ENCODE results near the gene FBXO11. TPM values are rescaled to one million over a fixed set of nuclear protein-coding genes. Genes with fewer than 3 reads are reported as not detected.
A peak's percentile ranks its signal among the peaks of the same experiment; 100 is the strongest.

The FBXO11 gene
- total RNA-seq, 1 experiment from 2014 or later = 15.6 TPM

- peak; percentile 29 for DNase-seq
- no peak overlapping the region for H3K4me3 ChIP-seq (ENCODE audit: insufficient read depth, low read depth, low read length)
- no peaks in the 10 kb centered on the region for H3K36me3 ChIP-seq (replicated peaks; ENCODE audit: control insufficient read depth, insufficient read depth, low read length)
- no peaks in the 10 kb centered on the region for H3K27me3 ChIP-seq (ENCODE audit: control insufficient read depth, insufficient read depth, low read length)
Measured at GRCh38 chr2:47771211-47771610, 135.1 kb downstream of the FBXO11 start.

- no peak for DNase-seq
- Histone ChIP-seq H3K27me3 (ENCODE audit: control insufficient read depth, insufficient read depth, low read length) (no peaks in the 10 kb centered on the region), H3K4me3 (ENCODE audit: insufficient read depth, low read depth, low read length) (no peak overlapping the region), H3K36me3 (replicated peaks; ENCODE audit: control insufficient read depth, insufficient read depth, low read length) (no peaks in the 10 kb centered on the region)
Measured at GRCh38 chr2:47769318-47769717, 137.0 kb downstream of the FBXO11 start.

GRCh38 chr2:47767880-47768609 is 138.3 kb downstream of the FBXO11 start:
- Histone ChIP-seq H3K27me3 (ENCODE audit: control insufficient read depth, insufficient read depth, low read length) (no peaks in the 10 kb centered on the region), H3K4me3 (ENCODE audit: insufficient read depth, low read depth, low read length) (no peak overlapping the region), H3K36me3 (replicated peaks; ENCODE audit: control insufficient read depth, insufficient read depth, low read length) (no peaks in the 10 kb centered on the region)
- DNase-seq = peak; percentile 90

- H3K27me3 ChIP-seq (ENCODE audit: control insufficient read depth, insufficient read depth, low read length) = no peaks in the 10 kb centered on the region
- DNase-seq = no peak
- H3K4me3 ChIP-seq (ENCODE audit: insufficient read depth, low read depth, low read length) = no peak overlapping the region
- no peaks in the 10 kb centered on the region for H3K36me3 ChIP-seq (replicated peaks; ENCODE audit: control insufficient read depth, insufficient read depth, low read length)
Measured at GRCh38 chr2:47767497-47767844, 138.8 kb downstream of the FBXO11 start.

GRCh38 chr2:47751856-47752414 is 154.4 kb downstream of the FBXO11 start:
- Histone ChIP-seq H3K4me3 (ENCODE audit: insufficient read depth, low read depth, low read length) (no peak overlapping the region), H3K27me3 (ENCODE audit: control insufficient read depth, insufficient read depth, low read length) (no peaks in the 10 kb centered on the region), H3K36me3 (replicated peaks; ENCODE audit: control insufficient read depth, insufficient read depth, low read length) (no peaks in the 10 kb centered on the region)
- DNase-seq = no peak

- Histone ChIP-seq H3K36me3 (replicated peaks; ENCODE audit: control insufficient read depth, insufficient read depth, low read length) (no peaks in the 10 kb centered on the region), H3K4me3 (ENCODE audit: insufficient read depth, low read depth, low read length) (no peak overlapping the region), H3K27me3 (ENCODE audit: control insufficient read depth, insufficient read depth, low read length) (no peaks in the 10 kb centered on the region)
- no peak for DNase-seq
Measured at GRCh38 chr2:47747878-47748277, 158.4 kb downstream of the FBXO11 start.

GRCh38 chr2:47744074-47744473 is 162.2 kb downstream of the FBXO11 start:
- Histone ChIP-seq H3K36me3 (replicated peaks; ENCODE audit: control insufficient read depth, insufficient read depth, low read length) (no peaks in the 10 kb centered on the region), H3K4me3 (ENCODE audit: insufficient read depth, low read depth, low read length) (no peak overlapping the region), H3K27me3 (ENCODE audit: control insufficient read depth, insufficient read depth, low read length) (no peaks in the 10 kb centered on the region)
- DNase-seq = no peak

- Histone ChIP-seq H3K36me3 (replicated peaks; ENCODE audit: control insufficient read depth, insufficient read depth, low read length) (no peaks in the 10 kb centered on the region), H3K27me3 (ENCODE audit: control insufficient read depth, insufficient read depth, low read length) (no peaks in the 10 kb centered on the region), H3K4me3 (ENCODE audit: insufficient read depth, low read depth, low read length) (no peak overlapping the region)
- DNase-seq = no peak
Measured at GRCh38 chr2:47741637-47742036, 164.7 kb downstream of the FBXO11 start.

- H3K36me3 ChIP-seq (replicated peaks; ENCODE audit: control insufficient read depth, insufficient read depth, low read length) = no peaks in the 10 kb centered on the region
- DNase-seq = no peak
- H3K4me3 ChIP-seq (ENCODE audit: insufficient read depth, low read depth, low read length) = no peak overlapping the region
- no peaks in the 10 kb centered on the region for H3K27me3 ChIP-seq (ENCODE audit: control insufficient read depth, insufficient read depth, low read length)
Measured at GRCh38 chr2:47741101-47741500, 165.2 kb downstream of the FBXO11 start.

Other genes starting within 250 kb of the FBXO11 start
- 152 and 192 TPM in 2 replicates for gene MSH6, start 123.4 kb downstream of the FBXO11 start, total RNA-seq (2014; rRNA removed; shearing (Covaris generic))

Measured in H7 (cell line).